Suppressor macrophage (primary cell): ENCODE results near the gene GTF2H2C_2.
"Not testable (repeated sequence)": the region's sequence is repeated elsewhere in the genome, so short reads cannot be mapped to it uniquely, and the experiment has no call there.

ENCODE experiments used
- DNase-seq, 4 experiments: peaks; one replicate each; pipeline ENCODE4 v3.0.0-alpha.2; 2020 to 2022

GTF2H2C_2 gene

DNA sequence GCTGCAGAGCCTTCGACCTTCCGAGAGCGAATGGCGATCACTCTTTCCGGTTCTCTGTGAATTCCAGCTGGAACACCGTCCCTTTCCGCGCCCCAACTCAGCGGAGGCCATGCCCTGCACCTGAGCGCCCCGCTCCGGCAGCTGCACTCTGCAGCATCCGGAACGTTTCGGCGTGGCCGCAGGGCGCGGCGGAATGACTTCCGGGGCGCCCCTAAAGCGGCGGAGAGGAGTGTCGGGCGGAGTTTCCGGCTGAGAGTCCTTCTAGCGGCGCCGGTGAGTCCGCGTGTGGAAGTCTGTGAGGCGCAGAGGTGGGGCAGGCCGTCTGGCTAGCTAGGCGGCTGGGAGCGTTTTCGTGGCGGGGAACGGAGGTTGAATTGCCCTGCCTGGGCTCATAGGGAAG, at the start of gene GTF2H2C_2:
GTF2H2C_2 (plus strand) TSS at position 252 of the 400 bp plus-strand sequence.
- DNase-seq: not testable (repeated sequence)

DNA sequence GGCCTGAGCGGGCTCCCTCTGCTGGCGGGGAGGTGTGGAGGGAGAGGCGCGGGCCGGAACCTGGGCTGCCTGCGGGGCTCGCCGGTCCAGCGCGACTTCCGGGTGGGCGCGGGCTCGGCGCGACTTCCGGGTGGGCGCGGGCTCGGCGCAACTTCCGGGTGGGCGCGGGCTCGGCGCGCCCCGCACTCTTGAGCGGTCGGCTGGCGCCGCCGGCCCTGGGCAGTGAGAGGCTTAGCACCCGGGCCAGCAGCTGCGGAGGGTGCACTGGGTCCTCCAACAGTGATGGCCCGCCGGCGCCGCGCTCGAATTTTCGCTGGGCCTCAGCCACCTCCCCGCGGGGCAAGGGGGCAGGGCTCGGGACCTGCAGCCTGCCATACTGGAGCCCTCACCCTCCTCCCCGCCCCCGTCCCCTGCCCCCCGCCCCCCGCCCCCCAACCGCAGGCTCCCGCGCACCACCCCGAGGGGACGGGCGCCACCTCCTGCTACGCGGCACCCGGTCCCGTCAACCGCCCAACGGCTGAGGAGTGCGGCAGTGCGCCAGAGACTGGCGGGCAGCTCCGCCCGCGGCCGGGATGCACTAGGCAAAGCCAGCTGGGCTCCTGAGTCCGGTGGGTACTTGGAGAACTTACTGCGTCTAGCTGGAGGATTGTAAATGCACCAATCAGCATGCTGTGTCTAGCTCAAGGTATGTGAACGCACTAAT, 14.0 kb upstream of the GTF2H2C_2 start:
- peak in 1 of 4 experiments; percentile 57 for DNase-seq

DNA sequence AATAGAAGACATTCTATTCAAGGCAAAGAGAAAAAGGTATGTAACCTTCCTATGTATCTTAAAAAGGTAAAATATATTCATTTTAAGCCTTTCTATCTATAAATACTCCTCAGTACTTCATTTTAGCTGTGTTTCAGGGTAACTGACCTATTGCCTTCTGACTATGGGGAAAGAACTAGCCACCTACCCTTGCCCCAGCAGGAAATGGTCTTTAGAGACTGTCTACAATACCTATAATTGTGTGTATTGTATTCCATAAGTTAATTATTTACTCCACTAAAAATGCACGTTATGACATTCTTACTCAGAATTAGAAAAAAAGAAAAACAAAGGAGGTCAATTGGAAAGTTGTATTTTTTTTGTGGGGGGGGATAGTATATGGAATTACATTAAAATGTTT, 6.2 kb downstream of the GTF2H2C_2 start:
- not testable (repeated sequence) for DNase-seq

DNA sequence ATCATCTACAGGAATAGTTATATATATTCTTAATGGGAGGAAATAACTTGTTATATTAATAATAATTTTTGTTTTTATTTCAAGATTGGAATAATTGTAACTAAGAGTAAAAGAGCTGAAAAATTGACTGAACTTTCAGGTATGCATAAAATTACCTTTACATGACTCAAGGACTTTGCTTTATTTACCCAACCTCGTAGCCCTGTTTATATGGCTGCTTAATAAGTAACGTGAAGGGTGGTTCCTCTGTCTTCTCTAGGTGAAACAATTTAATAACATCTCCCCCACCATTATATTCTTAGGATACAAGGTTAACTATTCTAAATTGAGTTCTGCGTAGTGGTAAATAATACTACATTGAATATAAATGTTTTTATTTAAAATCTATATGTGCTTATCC, 8.0 kb downstream of the GTF2H2C_2 start:
- not testable (repeated sequence) for DNase-seq

- DNase-seq: not testable (repeated sequence)
Measured at GRCh38 chr5:70438518-70438917, 23.4 kb downstream of the GTF2H2C_2 start.

DNA sequence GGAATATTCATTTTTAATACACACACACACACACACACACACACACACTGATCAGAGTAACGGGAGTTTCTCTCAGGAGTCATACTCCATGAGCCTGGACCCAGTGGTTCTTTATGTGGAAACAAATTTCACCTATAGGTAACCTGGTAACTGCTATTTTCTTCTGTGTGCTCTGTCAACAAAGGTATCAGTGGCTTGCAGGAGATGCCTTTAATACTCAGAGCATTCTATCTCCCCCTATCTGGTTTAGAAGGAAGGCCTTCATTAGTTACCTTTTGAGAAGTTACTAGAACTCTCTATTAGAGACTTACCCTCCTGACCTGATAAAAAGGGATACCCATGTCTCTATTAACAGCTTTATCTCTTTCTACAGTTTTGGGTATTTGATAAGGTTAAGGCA, 34.4 kb downstream of the GTF2H2C_2 start:
- DNase-seq: not testable (repeated sequence)

DNA sequence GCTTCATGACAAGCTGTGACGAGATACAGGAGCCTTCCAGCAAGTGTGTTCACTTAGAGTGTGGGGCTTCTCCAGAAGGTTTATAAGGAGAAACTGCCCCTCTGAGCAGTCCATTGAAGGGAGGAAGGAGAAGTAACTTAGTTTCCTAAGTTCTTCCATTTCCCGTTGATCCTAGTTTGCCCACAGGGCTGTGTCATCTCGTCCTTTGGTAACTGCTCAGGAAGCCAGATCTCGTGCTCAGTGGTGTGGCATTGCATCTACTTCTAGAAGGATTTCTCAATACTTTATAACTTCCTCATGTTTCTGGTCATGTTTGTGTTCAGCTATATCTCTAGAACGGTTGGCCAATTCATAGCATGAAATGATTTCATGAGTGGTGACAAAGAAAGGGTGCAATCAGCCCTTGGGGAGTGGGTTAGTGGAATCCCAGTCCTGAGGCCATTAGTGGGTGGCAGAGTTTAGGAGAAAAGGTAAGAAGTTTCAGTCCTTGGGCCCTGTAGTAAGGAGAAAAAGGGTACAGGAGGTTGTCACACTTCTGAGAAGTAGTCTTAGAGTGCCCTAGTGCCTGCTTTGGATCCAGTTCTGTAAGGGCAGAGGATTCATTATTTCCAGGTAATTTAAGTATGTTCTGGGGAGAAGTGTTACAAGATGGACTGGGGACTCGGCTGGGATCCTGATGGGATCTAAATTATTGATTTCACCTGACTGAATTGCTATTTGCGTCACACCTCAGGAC, 36.2 kb downstream of the GTF2H2C_2 start:
- DNase-seq: not testable (repeated sequence)

DNA sequence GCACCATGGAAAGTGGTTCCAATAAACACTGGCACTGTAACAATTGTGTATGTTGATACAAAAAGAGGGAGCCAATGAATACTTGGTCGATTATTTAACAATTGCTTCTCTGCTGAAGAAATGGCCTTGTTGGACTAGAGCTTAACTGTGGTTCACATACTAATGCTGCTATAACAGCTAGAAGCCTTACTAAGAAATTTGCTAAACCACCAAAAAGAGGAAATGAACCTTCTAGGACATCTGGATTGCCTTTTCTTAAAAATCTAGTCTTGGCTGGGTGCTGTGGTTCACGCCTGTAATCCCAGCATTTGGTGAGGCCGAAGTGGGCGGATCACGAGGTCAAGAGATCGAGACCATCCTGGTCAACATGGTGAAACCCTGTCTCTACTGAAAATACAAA, 41.9 kb downstream of the GTF2H2C_2 start:
- not testable (repeated sequence) for DNase-seq

GRCh38 chr5:70459188-70459587, 44.0 kb downstream of the GTF2H2C_2 start:
- DNase-seq: peak in 1 of 4 experiments; percentile 1

- DNase-seq: not testable (repeated sequence)
Measured at GRCh38 chr5:70461984-70462383, 46.8 kb downstream of the GTF2H2C_2 start.

GRCh38 chr5:70464019-70464637, 49.0 kb downstream of the GTF2H2C_2 start:
- not testable (repeated sequence) for DNase-seq

GRCh38 chr5:70469926-70470509, 54.9 kb downstream of the GTF2H2C_2 start:
- DNase-seq: not testable (repeated sequence)
